A673 (cell line): Measurements from ENCODE around the gene STAT5B. TPM values are rescaled to one million over a fixed set of nuclear protein-coding genes. Genes with fewer than 3 reads are reported as not detected.

ENCODE experiments used
- BruUV-seq: library from RNA; stranded (reverse); fragments of 400-500 nt; replicated peaks from 2 replicates; lab custom pipeline; 2021; lab: Mats Ljungman, UMichigan
- CTCF ChIA-PET: fragments of 300-600 bp; sonication (Branson Sonifier 250); formaldehyde crosslinking; loops from one replicate; lab custom pipeline; 2022; ENCODE audit warnings: antibody characterized with exemption; lab: Charles Lee
- POLR2A ChIA-PET: fragments of 300-600 bp; sonication (Branson Sonifier 250); formaldehyde crosslinking; loops from one replicate; lab custom pipeline; 2022; ENCODE audit warnings: antibody characterized with exemption; ENCODE audit not compliant: low non-redundant PET; lab: Charles Lee
- DNase-seq: peaks from one replicate; pipeline ENCODE4 v3.0.0-alpha.2; 2015; ENCODE audit warnings: low spot score
- H3K27ac ChIP-seq: fragments of 200-600 bp; sonication (generic); 2 replicates; pipeline ENCODE4 v1.5.1; 2016; ENCODE audit warnings: mixed run types, low read depth, mild to moderate bottlenecking, mixed read lengths, antibody characterized with exemption, low read length; ENCODE audit not compliant: poor library complexity, severe bottlenecking
- H3K27me3 ChIP-seq: fragments of 200-600 bp; sonication (generic); replicated peaks from 2 replicates; pipeline ENCODE4 v1.6.1; 2017; ENCODE audit warnings: mixed run types, low read depth, mild to moderate bottlenecking, mixed read lengths, antibody characterized with exemption, low read length; ENCODE audit not compliant: insufficient read depth, poor library complexity
- H3K36me3 ChIP-seq: fragments of 200-600 bp; sonication (generic); 2 replicates; pipeline ENCODE4 v1.6.1; 2016; ENCODE audit warnings: mixed run types, mild to moderate bottlenecking, mixed read lengths, antibody characterized with exemption, low read length; ENCODE audit not compliant: insufficient read depth, poor library complexity, severe bottlenecking
- H3K4me1 ChIP-seq: fragments of 200-600 bp; sonication (generic); 2 replicates; pipeline ENCODE4 v1.6.1; 2017; ENCODE audit warnings: mixed run types, mild to moderate bottlenecking, mixed read lengths, antibody characterized with exemption, low read length; ENCODE audit not compliant: insufficient read depth, poor library complexity, severe bottlenecking
- H3K4me3 ChIP-seq: fragments of 200-600 bp; sonication (generic); 2 replicates; pipeline ENCODE4 v1.5.1; 2016; ENCODE audit warnings: low read depth, mixed run types, mild to moderate bottlenecking, mixed read lengths, low read length; ENCODE audit not compliant: poor library complexity, severe bottlenecking
- H3K9me3 ChIP-seq: fragments of 200-600 bp; sonication (generic); 2 replicates; pipeline ENCODE4 v1.6.1; 2016; ENCODE audit warnings: mixed run types, low read depth, mild to moderate bottlenecking, mixed read lengths, antibody characterized with exemption, low read length; ENCODE audit not compliant: poor library complexity, severe bottlenecking
- EZH2 ChIP-seq: fragments of 200-600 bp; sonication (generic); IDR thresholded peaks from 2 replicates; pipeline ENCODE4 v1.6.1; 2017; ENCODE audit warnings: borderline replicate concordance, low read depth, mild to moderate bottlenecking, mixed read lengths, antibody characterized with exemption, low read length; ENCODE audit not compliant: poor library complexity, severe bottlenecking
- intact Hi-C: fragments of 100-400 bp; cut with micrococcal nuclease; formaldehyde crosslinking; loops from one replicate; pipeline ENCODE4 v1.10.0; 2022; ENCODE audit not compliant: unreplicated experiment
- total RNA-seq: library from RNA; stranded (reverse); gene quantifications from 2 replicates; pipeline ENCODE4 v1.2.3, GENCODE V29; 2021
- TF ChIP-seq, protein P1 (sequence below): fragments of 300-800, 200-600 bp; sonication (generic); conservative IDR thresholded peaks from 2 replicates; pipeline ENCODE4 v1.5.1; 2017; ENCODE audit warnings: low read depth, mild to moderate bottlenecking, antibody characterized with exemption, low read length, moderate library complexity, mixed read lengths

STAT5B gene
- total RNA-seq, 1 experiment from 2014 or later, result 11.2 TPM

DNA sequence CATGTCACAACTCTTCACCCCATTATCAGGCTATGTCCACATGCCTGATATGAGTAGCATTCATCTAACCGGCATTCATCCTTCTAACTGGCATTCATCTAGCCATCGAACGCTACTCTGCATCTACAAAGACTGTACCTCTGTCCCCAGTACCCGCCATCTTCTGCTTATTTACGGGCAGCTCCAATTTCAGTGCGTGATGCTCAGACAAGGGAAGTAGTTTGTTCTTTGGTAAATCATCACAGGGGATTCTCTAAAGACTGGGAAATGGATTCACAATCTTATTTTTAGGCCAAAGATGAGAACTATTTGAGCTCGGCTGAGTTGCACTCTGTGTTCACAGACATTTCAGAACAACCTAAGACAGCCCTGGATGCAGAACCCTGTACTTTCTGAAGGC lies 39.4 kb downstream of the STAT5B start:
- H3K9me3 ChIP-seq, result no peaks in the 10 kb centered on the region
- intact Hi-C loops, result no loop called here
- no TSS peak for BruUV-seq
- ChIA-PET POLR2A (no interaction called here), CTCF (no interaction called here)
- H3K27me3 ChIP-seq, result no peaks in the 10 kb centered on the region
- TF ChIP-seq EZH2, result no peak
- TF ChIP-seq, protein P1, sequence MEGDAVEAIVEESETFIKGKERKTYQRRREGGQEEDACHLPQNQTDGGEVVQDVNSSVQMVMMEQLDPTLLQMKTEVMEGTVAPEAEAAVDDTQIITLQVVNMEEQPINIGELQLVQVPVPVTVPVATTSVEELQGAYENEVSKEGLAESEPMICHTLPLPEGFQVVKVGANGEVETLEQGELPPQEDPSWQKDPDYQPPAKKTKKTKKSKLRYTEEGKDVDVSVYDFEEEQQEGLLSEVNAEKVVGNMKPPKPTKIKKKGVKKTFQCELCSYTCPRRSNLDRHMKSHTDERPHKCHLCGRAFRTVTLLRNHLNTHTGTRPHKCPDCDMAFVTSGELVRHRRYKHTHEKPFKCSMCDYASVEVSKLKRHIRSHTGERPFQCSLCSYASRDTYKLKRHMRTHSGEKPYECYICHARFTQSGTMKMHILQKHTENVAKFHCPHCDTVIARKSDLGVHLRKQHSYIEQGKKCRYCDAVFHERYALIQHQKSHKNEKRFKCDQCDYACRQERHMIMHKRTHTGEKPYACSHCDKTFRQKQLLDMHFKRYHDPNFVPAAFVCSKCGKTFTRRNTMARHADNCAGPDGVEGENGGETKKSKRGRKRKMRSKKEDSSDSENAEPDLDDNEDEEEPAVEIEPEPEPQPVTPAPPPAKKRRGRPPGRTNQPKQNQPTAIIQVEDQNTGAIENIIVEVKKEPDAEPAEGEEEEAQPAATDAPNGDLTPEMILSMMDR, result no peak
- no peaks in the 10 kb centered on the region for H3K36me3 ChIP-seq
- H3K4me3 ChIP-seq, result no peak overlapping the region
- H3K27ac ChIP-seq, result no peak overlapping the region
- no peaks in the 10 kb centered on the region for H3K4me1 ChIP-seq
- no peak for DNase-seq

DNA sequence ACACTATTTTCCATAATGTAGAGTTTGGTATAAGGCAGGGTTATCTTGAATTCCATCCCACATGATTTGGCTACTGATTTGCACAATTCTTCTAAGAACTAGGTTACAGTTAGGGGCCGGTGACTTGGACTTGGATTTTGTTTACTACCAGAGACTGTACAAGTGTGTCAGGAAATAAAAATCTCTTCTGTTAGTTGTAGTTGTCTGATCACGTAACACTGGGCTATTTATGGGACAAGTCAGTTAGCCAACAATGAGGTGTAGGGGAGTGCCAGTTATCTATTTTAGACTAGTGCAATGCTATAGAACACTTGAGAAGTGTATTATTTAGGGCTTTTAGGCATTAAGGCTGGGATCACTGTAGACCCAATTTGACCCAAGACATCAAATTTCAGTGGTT lies 42.2 kb downstream of the STAT5B start:
- DNase-seq, result no peak
- intact Hi-C loops, result no loop called here
- Histone ChIP-seq H3K36me3 (no peaks in the 10 kb centered on the region), H3K27ac (no peak overlapping the region), H3K4me3 (no peak overlapping the region), H3K27me3 (no peaks in the 10 kb centered on the region), H3K4me1 (no peaks in the 10 kb centered on the region), H3K9me3 (no peaks in the 10 kb centered on the region)
- ChIA-PET POLR2A (no interaction called here), CTCF (no interaction called here)
- TF ChIP-seq, protein P1, result no peak
- TF ChIP-seq EZH2, result no peak
- no TSS peak for BruUV-seq

DNA sequence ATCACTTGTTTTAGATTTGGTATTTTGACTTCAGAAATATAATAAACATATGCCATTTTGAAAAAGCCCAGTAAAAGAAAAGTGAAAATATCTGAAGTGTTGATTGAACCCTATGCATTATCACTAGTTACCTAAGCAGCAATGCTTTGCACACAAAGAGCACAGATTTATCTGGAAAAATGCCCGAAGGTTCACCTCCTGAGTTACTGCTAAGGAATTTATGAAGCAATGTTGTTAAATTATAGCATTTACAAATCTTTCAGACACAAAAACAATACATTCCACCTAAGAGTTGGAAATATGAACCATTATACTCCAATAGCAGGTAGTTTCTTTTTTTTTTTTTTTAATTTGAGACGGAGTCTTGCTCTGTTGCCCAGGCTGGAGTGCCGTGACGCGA lies 43.0 kb downstream of the STAT5B start:
- intact Hi-C loops, result no loop called here
- POLR2A ChIA-PET, result no interaction called here
- CTCF ChIA-PET, result no interaction called here

More for the DNA sequence above, 43.0 kb downstream of the STAT5B start:
- Histone ChIP-seq H3K36me3 (no peaks in the 10 kb centered on the region), H3K9me3 (no peaks in the 10 kb centered on the region), H3K27me3 (no peaks in the 10 kb centered on the region), H3K4me3 (no peak overlapping the region), H3K4me1 (no peaks in the 10 kb centered on the region), H3K27ac (no peak overlapping the region)
- BruUV-seq, result no TSS peak
- no peak for DNase-seq
- no peak for TF ChIP-seq EZH2
- TF ChIP-seq, protein P1, result no peak
